ENCODE results near the gene TMCC1. TPM values are rescaled to one million over a fixed set of nuclear protein-coding genes. Genes with fewer than 3 reads are reported as not detected.

The TMCC1 gene
- total and polyA plus RNA-seq, 2 donors (not counting 1 experiment from before 2014, with no cell fraction given): 8.5 to 32.2 TPM

DNA sequence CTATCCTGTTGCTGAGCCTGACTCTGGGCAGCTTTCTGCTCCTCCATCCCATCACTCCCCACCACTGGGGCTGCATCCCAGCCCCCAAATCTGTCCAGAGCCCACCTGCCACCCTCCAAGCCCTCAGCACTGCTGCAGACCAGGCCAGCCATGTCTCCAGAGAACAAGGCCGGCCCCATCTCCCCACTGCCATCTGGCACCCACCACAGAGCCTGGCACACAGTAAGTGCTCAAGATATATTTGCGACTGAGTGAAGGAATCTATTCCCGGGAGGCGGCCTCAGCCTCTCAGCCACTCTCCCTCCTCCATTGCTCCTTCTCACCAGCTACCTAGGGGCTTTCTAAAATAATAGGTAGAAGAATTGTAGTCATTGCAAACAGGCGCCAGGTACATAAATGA is 291.8 kb downstream of the TMCC1 start:
- H3K27ac ChIP-seq (ENCODE audit: low read length in 2 of 2): no peak overlapping the region
- no peaks in the 10 kb centered on the region for H4K20me1 ChIP-seq (ENCODE audit: control insufficient read depth, insufficient read depth, low read length, poor library complexity, severe bottlenecking)
- no peaks in the 10 kb centered on the region for H3K36me3 ChIP-seq (replicated peaks in 1 of 2; ENCODE audit: control extremely low read depth in 1 of 2, control insufficient read depth in 1 of 2, extremely low read depth in 1 of 2, insufficient read depth in 2 of 2, low read length in 1 of 2)
- H3K27me3 Mint-ChIP-seq: peaks cover 14% of the 10 kb centered on the region
- intact Hi-C loops (cut with micrococcal nuclease): no loop called here
- no peaks in the 10 kb centered on the region for H3K9me3 Mint-ChIP-seq (ENCODE audit: insufficient read depth)
- H3K79me2 ChIP-seq (ENCODE audit: control insufficient read depth, insufficient read depth, low read length): no peaks in the 10 kb centered on the region
- DNase-seq: no peak
- ATAC-seq (ENCODE audit: low read depth): no peak
- no peak overlapping the region for H3K4me2 ChIP-seq (replicated peaks; ENCODE audit: low read depth, low read length, poor library complexity, severe bottlenecking)
- H3K4me3 ChIP-seq (ENCODE audit: control extremely low read depth in 1 of 5, extremely low read depth in 1 of 5, insufficient read depth in 1 of 5, low read depth in 2 of 5, low read length in 4 of 5): no peak overlapping the region
- TF ChIP-seq EZH2 (IDR thresholded peaks at IDR 0.05; ENCODE audit: borderline replicate concordance, insufficient read depth, low read depth, low read length, poor library complexity, severe bottlenecking): no peak
- TF ChIP-seq, protein P1, sequence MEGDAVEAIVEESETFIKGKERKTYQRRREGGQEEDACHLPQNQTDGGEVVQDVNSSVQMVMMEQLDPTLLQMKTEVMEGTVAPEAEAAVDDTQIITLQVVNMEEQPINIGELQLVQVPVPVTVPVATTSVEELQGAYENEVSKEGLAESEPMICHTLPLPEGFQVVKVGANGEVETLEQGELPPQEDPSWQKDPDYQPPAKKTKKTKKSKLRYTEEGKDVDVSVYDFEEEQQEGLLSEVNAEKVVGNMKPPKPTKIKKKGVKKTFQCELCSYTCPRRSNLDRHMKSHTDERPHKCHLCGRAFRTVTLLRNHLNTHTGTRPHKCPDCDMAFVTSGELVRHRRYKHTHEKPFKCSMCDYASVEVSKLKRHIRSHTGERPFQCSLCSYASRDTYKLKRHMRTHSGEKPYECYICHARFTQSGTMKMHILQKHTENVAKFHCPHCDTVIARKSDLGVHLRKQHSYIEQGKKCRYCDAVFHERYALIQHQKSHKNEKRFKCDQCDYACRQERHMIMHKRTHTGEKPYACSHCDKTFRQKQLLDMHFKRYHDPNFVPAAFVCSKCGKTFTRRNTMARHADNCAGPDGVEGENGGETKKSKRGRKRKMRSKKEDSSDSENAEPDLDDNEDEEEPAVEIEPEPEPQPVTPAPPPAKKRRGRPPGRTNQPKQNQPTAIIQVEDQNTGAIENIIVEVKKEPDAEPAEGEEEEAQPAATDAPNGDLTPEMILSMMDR (IDR thresholded peaks at IDR 0.05): no peak
- H3K4me1 ChIP-seq (ENCODE audit: control insufficient read depth in 2 of 2, insufficient read depth in 2 of 2, low read length in 2 of 2): peaks cover 10 to 14% of the 10 kb centered on the region in 2 donors
- H3K4me1 Mint-ChIP-seq: peaks cover 13% of the 10 kb centered on the region
- no peak overlapping the region for H2AFZ ChIP-seq (ENCODE audit: insufficient read depth, low read depth, low read length, poor library complexity, severe bottlenecking)
- POLR2A ChIA-PET: no interaction called here
- H3K9me3 ChIP-seq (ENCODE audit: control extremely low read depth in 1 of 3, control insufficient read depth in 2 of 3, insufficient read depth in 1 of 3, low read length in 2 of 3): peaks cover 0 to 3% (median 0%) of the 10 kb centered on the region in 3 donors
- no peak overlapping the region for H3K27ac Mint-ChIP-seq
- CTCF ChIA-PET: no interaction called here
- no peak overlapping the region for H3K4me3 Mint-ChIP-seq
- peaks cover 0 to 14% (median 3%) of the 10 kb centered on the region in 4 experiments for H3K27me3 ChIP-seq (replicated peaks in 1 of 4; ENCODE audit: control extremely low read depth in 1 of 4, control insufficient read depth in 3 of 4, insufficient read depth in 4 of 4, low read length in 3 of 4)
- WGBS (ENCODE audit: insufficient coverage): 100% methylated on average over 2 of the region's 5 CpGs
- no peak overlapping the region for H3K9ac ChIP-seq (ENCODE audit: low read length)

DNA sequence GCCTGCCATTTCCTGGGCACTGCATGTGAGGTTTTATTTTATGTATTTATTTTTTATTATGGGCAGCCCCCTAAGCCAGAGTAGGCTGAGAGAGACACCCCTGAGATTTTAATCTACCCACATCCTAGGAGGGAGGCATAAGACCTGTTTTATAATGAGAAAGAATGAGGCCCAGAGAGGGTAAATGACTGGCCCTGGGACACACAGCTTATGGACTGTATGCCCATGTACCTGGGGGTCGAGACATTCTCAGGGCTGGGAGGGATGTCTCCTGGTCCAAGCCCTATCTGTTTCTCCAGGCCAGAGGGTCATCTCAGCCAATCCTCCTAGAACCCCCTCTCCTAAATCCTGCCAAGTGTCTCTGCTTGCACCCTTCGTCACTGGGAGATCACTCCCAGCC is 293.2 kb downstream of the TMCC1 start:
- intact Hi-C loops (cut with micrococcal nuclease): no loop called here
- ChIA-PET CTCF (no interaction called here), POLR2A (no interaction called here)
- Histone ChIP-seq H3K4me3 (ENCODE audit: control extremely low read depth in 1 of 5, extremely low read depth in 1 of 5, insufficient read depth in 1 of 5, low read depth in 2 of 5, low read length in 4 of 5) (no peak overlapping the region), H3K27me3 (replicated peaks in 1 of 4; ENCODE audit: control extremely low read depth in 1 of 4, control insufficient read depth in 3 of 4, insufficient read depth in 4 of 4, low read length in 3 of 4) (peaks cover 0 to 6% (median 3%) of the 10 kb centered on the region in 4 experiments), H2AFZ (ENCODE audit: insufficient read depth, low read depth, low read length, poor library complexity, severe bottlenecking) (no peak overlapping the region), H4K20me1 (ENCODE audit: control insufficient read depth, insufficient read depth, low read length, poor library complexity, severe bottlenecking) (no peaks in the 10 kb centered on the region), H3K79me2 (ENCODE audit: control insufficient read depth, insufficient read depth, low read length) (no peaks in the 10 kb centered on the region), H3K9me3 (ENCODE audit: control extremely low read depth in 1 of 3, control insufficient read depth in 2 of 3, insufficient read depth in 1 of 3, low read length in 2 of 3) (no peaks in the 10 kb centered on the region), H3K36me3 (replicated peaks in 1 of 2; ENCODE audit: control extremely low read depth in 1 of 2, control insufficient read depth in 1 of 2, extremely low read depth in 1 of 2, insufficient read depth in 2 of 2, low read length in 1 of 2) (no peaks in the 10 kb centered on the region), H3K4me2 (replicated peaks; ENCODE audit: low read depth, low read length, poor library complexity, severe bottlenecking) (no peak overlapping the region), H3K9ac (ENCODE audit: low read length) (no peak overlapping the region), H3K27ac (ENCODE audit: low read length in 2 of 2) (no peak overlapping the region), H3K4me1 (ENCODE audit: control insufficient read depth in 2 of 2, insufficient read depth in 2 of 2, low read length in 2 of 2) (peaks cover 4 to 5% of the 10 kb centered on the region in 2 donors)
- TF ChIP-seq EZH2 (IDR thresholded peaks at IDR 0.05; ENCODE audit: borderline replicate concordance, insufficient read depth, low read depth, low read length, poor library complexity, severe bottlenecking): no peak
- TF ChIP-seq, protein P1 (IDR thresholded peaks at IDR 0.05): no peak
- no peaks in the 10 kb centered on the region for H3K9me3 Mint-ChIP-seq (ENCODE audit: insufficient read depth)
- H3K27ac Mint-ChIP-seq: peak overlapping the region; percentile 5
- WGBS (ENCODE audit: insufficient coverage): 100% methylated on average over 2 of the region's 2 CpGs
- DNase-seq: no peak
- H3K4me1 Mint-ChIP-seq: peaks cover 8% of the 10 kb centered on the region
- no peak overlapping the region for H3K4me3 Mint-ChIP-seq
- peaks cover 9% of the 10 kb centered on the region for H3K27me3 Mint-ChIP-seq
- no peak for ATAC-seq (ENCODE audit: low read depth)

Measured in B cell (primary cell).